ENCODE measurements around the gene OSCP1.
"Not testable (repeated sequence)": the region's sequence is repeated elsewhere in the genome, so short reads cannot be mapped to it uniquely, and the experiment has no call there.

OSCP1 gene
- total RNA-seq, result 0 to 0.49 reads per million in 2 donors

GRCh38 chr1:36450270-36450918, at the start of gene OSCP1:
Gene OSCP1 (minus strand): TSS chr1:36450451. CDS start chr1:36450369, 82 bp downstream.
- DNase-seq, result peak; percentile 76

- no peak for DNase-seq
Observed at GRCh38 chr1:36497207-36497606, 47.0 kb upstream of the OSCP1 start.

- DNase-seq, result no peak
Observed at GRCh38 chr1:36494971-36495370, 44.7 kb upstream of the OSCP1 start.

GRCh38 chr1:36493524-36493923, 43.3 kb upstream of the OSCP1 start:
- DNase-seq, result no peak

- no peak for DNase-seq
Observed at GRCh38 chr1:36492491-36492890, 42.2 kb upstream of the OSCP1 start.

GRCh38 chr1:36489258-36490051, 39.2 kb upstream of the OSCP1 start:
- not testable (repeated sequence) for DNase-seq

GRCh38 chr1:36487906-36488305, 37.7 kb upstream of the OSCP1 start:
- DNase-seq, result no peak

- DNase-seq, result not testable (repeated sequence)
Observed at GRCh38 chr1:36487336-36487725, 37.1 kb upstream of the OSCP1 start.

- no peak for DNase-seq
Observed at GRCh38 chr1:36486439-36487335, 36.4 kb upstream of the OSCP1 start.

- DNase-seq, result no peak
Observed at GRCh38 chr1:36486093-36486438, 35.8 kb upstream of the OSCP1 start.

GRCh38 chr1:36484099-36484498, 33.8 kb upstream of the OSCP1 start:
- DNase-seq, result no peak

GRCh38 chr1:36482724-36483388, 32.6 kb upstream of the OSCP1 start, which contains the start of gene CSF3R:
Gene CSF3R (minus strand): TSS chr1:36482913. CDS start chr1:36479496, 3,417 bp downstream.
- no peak for DNase-seq

- DNase-seq, result no peak
Observed at GRCh38 chr1:36481771-36482723, 31.8 kb upstream of the OSCP1 start.

- no peak for DNase-seq
Observed at GRCh38 chr1:36481091-36481490, 30.8 kb upstream of the OSCP1 start.

- DNase-seq, result no peak
Observed at GRCh38 chr1:36480161-36480560, 29.9 kb upstream of the OSCP1 start.

GRCh38 chr1:36479505-36480051, 29.3 kb upstream of the OSCP1 start:
- DNase-seq, result no peak

GRCh38 chr1:36477615-36478014, 27.4 kb upstream of the OSCP1 start:
- DNase-seq, result not testable (repeated sequence)

GRCh38 chr1:36476945-36477344, 26.7 kb upstream of the OSCP1 start:
- no peak for DNase-seq

GRCh38 chr1:36475910-36476604, 25.8 kb upstream of the OSCP1 start:
- no peak for DNase-seq

- DNase-seq, result no peak
Observed at GRCh38 chr1:36475341-36475740, 25.1 kb upstream of the OSCP1 start.

Data from T-helper 9 cell (primary cell).